Measurements from ENCODE around the gene TMEM18.
A peak's percentile ranks its signal among the peaks of the same experiment; 100 is the strongest.
"Not testable (repeated sequence)": the region's sequence is repeated elsewhere in the genome, so short reads cannot be mapped to it uniquely, and the experiment has no call there.

The TMEM18 gene

GRCh38 chr2:692767-693166, 15.6 kb upstream of the TMEM18 start:
- no peak for DNase-seq

- DNase-seq: no peak
These were observed 14.9 kb upstream of the TMEM18 start for GRCh38 chr2:691821-692761.

GRCh38 chr2:690799-691198, 13.6 kb upstream of the TMEM18 start:
- no peak for DNase-seq

GRCh38 chr2:689877-690510, 12.8 kb upstream of the TMEM18 start:
- DNase-seq: no peak

GRCh38 chr2:689237-689636, 12.0 kb upstream of the TMEM18 start:
- DNase-seq: no peak

GRCh38 chr2:688504-689076, 11.4 kb upstream of the TMEM18 start:
- no peak for DNase-seq

- no peak for DNase-seq
These were observed 8.2 kb upstream of the TMEM18 start for GRCh38 chr2:685421-685820.

- not testable (repeated sequence) for DNase-seq
These were observed 7.7 kb upstream of the TMEM18 start for GRCh38 chr2:684913-685312.

- DNase-seq: no peak
These were observed 5.0 kb upstream of the TMEM18 start for GRCh38 chr2:682226-682625.

- no peak for DNase-seq
These were observed 4.1 kb upstream of the TMEM18 start for GRCh38 chr2:681312-681711.

- DNase-seq: no peak
These were observed 3.3 kb upstream of the TMEM18 start for GRCh38 chr2:680496-680895.

GRCh38 chr2:678964-679363, 1.8 kb upstream of the TMEM18 start:
- no peak for DNase-seq

GRCh38 chr2:677959-678550, 849 bp upstream of the TMEM18 start:
- DNase-seq: no peak

GRCh38 chr2:676647-677055, 555 bp downstream of the TMEM18 start:
- peak; percentile 99 for DNase-seq

GRCh38 chr2:675982-676646, 1.1 kb downstream of the TMEM18 start:
- peak; percentile 77 for DNase-seq

GRCh38 chr2:675460-675859, 1.7 kb downstream of the TMEM18 start:
- no peak for DNase-seq

GRCh38 chr2:675051-675450, 2.2 kb downstream of the TMEM18 start:
- no peak for DNase-seq

- no peak for DNase-seq
These were observed 2.8 kb downstream of the TMEM18 start for GRCh38 chr2:674321-674985.

GRCh38 chr2:673615-674320, 3.4 kb downstream of the TMEM18 start:
- DNase-seq: no peak

GRCh38 chr2:673016-673415, 4.2 kb downstream of the TMEM18 start:
- no peak for DNase-seq

GRCh38 chr2:672606-672905, 4.7 kb downstream of the TMEM18 start:
- no peak for DNase-seq

Measured in NCI-H2171 (cell line).